ENCODE results near the gene ABCF2. TPM values are rescaled to one million over a fixed set of nuclear protein-coding genes. Genes with fewer than 3 reads are reported as not detected.

Gene ABCF2
- total and polyA plus RNA-seq, 2 of the 4 experiments (the other 2 are of a cell fraction): 46.2 to 103 TPM

DNA sequence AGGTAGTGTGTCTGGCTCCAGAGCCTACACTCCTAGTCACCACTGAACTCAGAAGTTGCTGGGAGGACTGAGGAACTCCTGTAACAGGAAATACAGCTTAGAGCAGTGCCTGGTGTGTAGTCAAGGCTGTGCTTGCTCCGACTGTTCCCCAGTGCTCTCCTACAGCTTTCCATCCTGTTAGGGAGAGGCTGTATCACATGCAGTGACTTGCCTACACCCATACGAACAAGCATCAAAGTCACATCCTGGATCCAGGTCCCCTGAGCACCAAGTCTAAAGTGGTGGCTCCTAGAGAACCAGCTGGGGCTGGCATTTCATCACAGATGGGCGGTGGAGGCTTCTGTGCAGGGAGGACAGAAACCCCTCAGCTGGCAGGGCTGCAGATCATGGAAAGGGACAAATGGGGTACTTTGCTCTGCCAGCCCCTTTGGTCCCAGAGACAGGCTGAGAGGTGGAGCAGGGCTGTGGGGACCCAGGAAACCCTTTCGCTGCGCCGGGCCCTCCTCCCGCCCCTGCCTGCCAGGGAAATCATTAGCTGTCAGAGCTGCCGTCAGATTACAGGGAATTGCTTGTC lies 47.6 kb downstream of the ABCF2 start:
- Histone ChIP-seq H2AK9ac (replicated peaks; ENCODE audit: low read depth, low read length, poor library complexity) (no peak overlapping the region), H3K9me1 (ENCODE audit: insufficient read depth, low read length) (no peaks in the 10 kb centered on the region), H2AFZ (replicated peaks; ENCODE audit: low read length, poor library complexity) (no peak overlapping the region), H2BK5ac (ENCODE audit: low read depth, low read length, poor library complexity, severe bottlenecking) (no peak overlapping the region), H3K9me3 (ENCODE audit: control insufficient read depth, insufficient read depth, low read length) (no peaks in the 10 kb centered on the region), H2BK120ac (ENCODE audit: low read depth, low read length) (no peak overlapping the region), H3K56ac (ENCODE audit: extremely low read depth, insufficient read depth, low read length) (no peak overlapping the region), H3K4me3 (ENCODE audit: insufficient read depth, low read depth, low read length) (no peak overlapping the region), H3K27ac (ENCODE audit: insufficient read depth, low read length) (no peak overlapping the region), H2BK20ac (ENCODE audit: low read depth, low read length) (no peak overlapping the region), H4K91ac (ENCODE audit: insufficient read depth, low read depth, low read length) (no peak overlapping the region), H3K36me3 (ENCODE audit: control insufficient read depth, insufficient read depth, low read length) (no peaks in the 10 kb centered on the region), H4K8ac (ENCODE audit: low read depth in 2 of 2, low read length in 2 of 2) (no peak overlapping the region), H4K20me1 (ENCODE audit: insufficient read depth, low read length) (no peaks in the 10 kb centered on the region), H3K14ac (replicated peaks; ENCODE audit: low read depth, low read length) (no peak overlapping the region), H2AK5ac (ENCODE audit: low read depth, low read length) (no peak overlapping the region), H3K4me1 (ENCODE audit: control insufficient read depth, insufficient read depth, low read length) (no peaks in the 10 kb centered on the region), H3K9ac (ENCODE audit: low read depth, low read length) (no peak overlapping the region), H4K5ac (ENCODE audit: low read depth, low read length) (no peak overlapping the region), H3K4me2 (ENCODE audit: low read depth, low read length) (no peak overlapping the region), H2BK15ac (ENCODE audit: low read depth, low read length) (no peak overlapping the region), H3K79me1 (ENCODE audit: low read depth in 1 of 2, low read length in 2 of 2) (no peaks in the 10 kb centered on the region), H3K4ac (ENCODE audit: low read depth, low read length) (no peak overlapping the region), H3K27me3 (ENCODE audit: control insufficient read depth, insufficient read depth, low read length) (peaks cover 78% of the 10 kb centered on the region), H3K23ac (ENCODE audit: low read depth, low read length) (no peak overlapping the region), H3K18ac (ENCODE audit: low read depth, low read length) (no peak overlapping the region)
- in situ Hi-C loops (cut with MboI; ENCODE audit: low sequenced_read_pairs) (no loop called here), intact Hi-C loops (cut with micrococcal nuclease) (no loop called here), dilution Hi-C loops (cut with HindIII; ENCODE audit: low sequenced_read_pairs, unreplicated experiment) (no loop called here)
- BruUV-seq (replicated peaks): no TSS peak
- ChIA-PET POLR2A (ENCODE audit: unreplicated experiment) (interaction anchor here (0.6 kb wide), 1 partner anchor 72 kb away, joined by 3 read pairs; no protein-coding TSS in a partner anchor), CTCF (no interaction called here)
- no peak for DNase-seq
- TF ChIP-seq MAFK (IDR thresholded peaks at IDR 0.05; ENCODE audit: low read depth, low read length): no peak
- TF ChIP-seq MXI1 (IDR thresholded peaks at IDR 0.05; ENCODE audit: borderline replicate concordance, low read depth, low read length): no peak
- no peak for TF ChIP-seq RFX5 (IDR thresholded peaks at IDR 0.05; ENCODE audit: low read depth, low read length)
- TF ChIP-seq MAZ (IDR thresholded peaks at IDR 0.05; ENCODE audit: borderline replicate concordance, low read depth, low read length): no peak
- TF ChIP-seq, protein P1, sequence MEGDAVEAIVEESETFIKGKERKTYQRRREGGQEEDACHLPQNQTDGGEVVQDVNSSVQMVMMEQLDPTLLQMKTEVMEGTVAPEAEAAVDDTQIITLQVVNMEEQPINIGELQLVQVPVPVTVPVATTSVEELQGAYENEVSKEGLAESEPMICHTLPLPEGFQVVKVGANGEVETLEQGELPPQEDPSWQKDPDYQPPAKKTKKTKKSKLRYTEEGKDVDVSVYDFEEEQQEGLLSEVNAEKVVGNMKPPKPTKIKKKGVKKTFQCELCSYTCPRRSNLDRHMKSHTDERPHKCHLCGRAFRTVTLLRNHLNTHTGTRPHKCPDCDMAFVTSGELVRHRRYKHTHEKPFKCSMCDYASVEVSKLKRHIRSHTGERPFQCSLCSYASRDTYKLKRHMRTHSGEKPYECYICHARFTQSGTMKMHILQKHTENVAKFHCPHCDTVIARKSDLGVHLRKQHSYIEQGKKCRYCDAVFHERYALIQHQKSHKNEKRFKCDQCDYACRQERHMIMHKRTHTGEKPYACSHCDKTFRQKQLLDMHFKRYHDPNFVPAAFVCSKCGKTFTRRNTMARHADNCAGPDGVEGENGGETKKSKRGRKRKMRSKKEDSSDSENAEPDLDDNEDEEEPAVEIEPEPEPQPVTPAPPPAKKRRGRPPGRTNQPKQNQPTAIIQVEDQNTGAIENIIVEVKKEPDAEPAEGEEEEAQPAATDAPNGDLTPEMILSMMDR (conservative IDR thresholded peaks at IDR 0.05; ENCODE audit: low read depth, low read length): no peak
- TF ChIP-seq, protein P2, sequence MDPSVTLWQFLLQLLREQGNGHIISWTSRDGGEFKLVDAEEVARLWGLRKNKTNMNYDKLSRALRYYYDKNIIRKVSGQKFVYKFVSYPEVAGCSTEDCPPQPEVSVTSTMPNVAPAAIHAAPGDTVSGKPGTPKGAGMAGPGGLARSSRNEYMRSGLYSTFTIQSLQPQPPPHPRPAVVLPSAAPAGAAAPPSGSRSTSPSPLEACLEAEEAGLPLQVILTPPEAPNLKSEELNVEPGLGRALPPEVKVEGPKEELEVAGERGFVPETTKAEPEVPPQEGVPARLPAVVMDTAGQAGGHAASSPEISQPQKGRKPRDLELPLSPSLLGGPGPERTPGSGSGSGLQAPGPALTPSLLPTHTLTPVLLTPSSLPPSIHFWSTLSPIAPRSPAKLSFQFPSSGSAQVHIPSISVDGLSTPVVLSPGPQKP (IDR thresholded peaks at IDR 0.05; ENCODE audit: borderline replicate concordance, low read depth, low read length): no peak
- no peak for TF ChIP-seq POLR2A (IDR thresholded peaks at IDR 0.05; ENCODE audit: low read depth, low read length)
- no peak for TF ChIP-seq NFE2L2 (IDR thresholded peaks at IDR 0.05; ENCODE audit: low read depth, low read length)
- no peak for TF ChIP-seq FOS (IDR thresholded peaks at IDR 0.05; ENCODE audit: low read depth, low read length)
- TF ChIP-seq BHLHE40 (IDR thresholded peaks at IDR 0.05; ENCODE audit: low read depth, low read length): no peak
- 73% methylated on average over 5 of the region's 8 CpGs; no CpG with 5 or more reads in 1 of the 2 experiments for WGBS, 2 experiments (ENCODE audit: extremely low coverage in 2 of 2, insufficient read length in 1 of 2)
- ATAC-seq (ENCODE audit: low read depth): no peak

Data from IMR-90 (cell line).